Measurements from ENCODE around the gene MKNK1.

MKNK1 gene

GRCh38 chr1:46558141-46558963, 45.7 kb downstream of the MKNK1 start:
- no peak overlapping the region for H3K27ac ChIP-seq
- H4K20me1 ChIP-seq (ENCODE audit: insufficient read depth), result no peaks in the 10 kb centered on the region
- no peak overlapping the region for H2AFZ ChIP-seq (ENCODE audit: low read depth)
- H3K9ac ChIP-seq, result no peak overlapping the region
- H3K4me2 ChIP-seq, result no peak overlapping the region
- H3K4me1 ChIP-seq (ENCODE audit: low read depth, poor library complexity, severe bottlenecking), result no peaks in the 10 kb centered on the region
- no peaks in the 10 kb centered on the region for H3K36me3 ChIP-seq (ENCODE audit: insufficient read depth)
- TF ChIP-seq CTCF (conservative IDR thresholded peaks at IDR 0.05; ENCODE audit: low read depth, low read length), result no peak
- H3K79me2 ChIP-seq (ENCODE audit: insufficient read depth, low read depth), result no peaks in the 10 kb centered on the region
- no peak overlapping the region for H3K4me3 ChIP-seq (IDR thresholded peaks at IDR 0.05; ENCODE audit: insufficient read depth, low read depth, low read length)
- H3K27me3 ChIP-seq (ENCODE audit: insufficient read depth, low read depth), result no peaks in the 10 kb centered on the region

- no peak overlapping the region for H3K27ac ChIP-seq
- H3K9ac ChIP-seq, result no peak overlapping the region
- no peaks in the 10 kb centered on the region for H3K4me1 ChIP-seq (ENCODE audit: low read depth, poor library complexity, severe bottlenecking)
- TF ChIP-seq CTCF (conservative IDR thresholded peaks at IDR 0.05; ENCODE audit: low read depth, low read length), result no peak
- H3K4me3 ChIP-seq (IDR thresholded peaks at IDR 0.05; ENCODE audit: insufficient read depth, low read depth, low read length), result no peak overlapping the region
- peaks cover 4% of the 10 kb centered on the region; the same call in 1 of the 2 replicates for H3K27me3 ChIP-seq (ENCODE audit: insufficient read depth, low read depth)
- no peaks in the 10 kb centered on the region for H4K20me1 ChIP-seq (ENCODE audit: insufficient read depth)
- no peak overlapping the region for H2AFZ ChIP-seq (ENCODE audit: low read depth)
- H3K36me3 ChIP-seq (ENCODE audit: insufficient read depth), result no peaks in the 10 kb centered on the region
- no peaks in the 10 kb centered on the region for H3K79me2 ChIP-seq (ENCODE audit: insufficient read depth, low read depth)
- no peak overlapping the region for H3K4me2 ChIP-seq
Observed at GRCh38 chr1:46557403-46557802, 46.7 kb downstream of the MKNK1 start.

- no peak overlapping the region for H3K4me3 ChIP-seq (IDR thresholded peaks at IDR 0.05; ENCODE audit: insufficient read depth, low read depth, low read length)
- TF ChIP-seq CTCF (conservative IDR thresholded peaks at IDR 0.05; ENCODE audit: low read depth, low read length), result no peak
- H3K79me2 ChIP-seq (ENCODE audit: insufficient read depth, low read depth), result no peaks in the 10 kb centered on the region
- peaks cover 6% of the 10 kb centered on the region; the same call in 1 of the 2 replicates for H3K27me3 ChIP-seq (ENCODE audit: insufficient read depth, low read depth)
- no peaks in the 10 kb centered on the region for H4K20me1 ChIP-seq (ENCODE audit: insufficient read depth)
- H3K4me2 ChIP-seq, result no peak overlapping the region
- H3K4me1 ChIP-seq (ENCODE audit: low read depth, poor library complexity, severe bottlenecking), result no peaks in the 10 kb centered on the region
- no peaks in the 10 kb centered on the region for H3K36me3 ChIP-seq (ENCODE audit: insufficient read depth)
- H2AFZ ChIP-seq (ENCODE audit: low read depth), result no peak overlapping the region
- no peak overlapping the region for H3K9ac ChIP-seq
- no peak overlapping the region for H3K27ac ChIP-seq
Observed at GRCh38 chr1:46556822-46557221, 47.2 kb downstream of the MKNK1 start.

- H3K4me3 ChIP-seq (IDR thresholded peaks at IDR 0.05; ENCODE audit: insufficient read depth, low read depth, low read length), result no peak overlapping the region
- no peak overlapping the region for H3K9ac ChIP-seq
- H3K27me3 ChIP-seq (ENCODE audit: insufficient read depth, low read depth), result peaks cover 6% of the 10 kb centered on the region; the same call in 1 of the 2 replicates
- no peaks in the 10 kb centered on the region for H3K36me3 ChIP-seq (ENCODE audit: insufficient read depth)
- TF ChIP-seq CTCF (conservative IDR thresholded peaks at IDR 0.05; ENCODE audit: low read depth, low read length), result no peak
- no peak overlapping the region for H3K27ac ChIP-seq
- no peaks in the 10 kb centered on the region for H3K4me1 ChIP-seq (ENCODE audit: low read depth, poor library complexity, severe bottlenecking)
- no peak overlapping the region for H2AFZ ChIP-seq (ENCODE audit: low read depth)
- H3K79me2 ChIP-seq (ENCODE audit: insufficient read depth, low read depth), result no peaks in the 10 kb centered on the region
- H4K20me1 ChIP-seq (ENCODE audit: insufficient read depth), result no peaks in the 10 kb centered on the region
- no peak overlapping the region for H3K4me2 ChIP-seq
Observed at GRCh38 chr1:46555826-46556619, 48.0 kb downstream of the MKNK1 start.

Measured in KMS-11 (cell line).